GM19099 (cell line): Measurements from ENCODE around the gene CELF4.

Experiments
- POLR2A ChIP-seq: IDR thresholded peaks from 3 replicates; pipeline ENCODE4 v1.6.1; 2011; ENCODE audit warnings: low read depth; ENCODE audit not compliant: insufficient read length; ENCODE audit errors: extremely low read depth

Gene CELF4

DNA sequence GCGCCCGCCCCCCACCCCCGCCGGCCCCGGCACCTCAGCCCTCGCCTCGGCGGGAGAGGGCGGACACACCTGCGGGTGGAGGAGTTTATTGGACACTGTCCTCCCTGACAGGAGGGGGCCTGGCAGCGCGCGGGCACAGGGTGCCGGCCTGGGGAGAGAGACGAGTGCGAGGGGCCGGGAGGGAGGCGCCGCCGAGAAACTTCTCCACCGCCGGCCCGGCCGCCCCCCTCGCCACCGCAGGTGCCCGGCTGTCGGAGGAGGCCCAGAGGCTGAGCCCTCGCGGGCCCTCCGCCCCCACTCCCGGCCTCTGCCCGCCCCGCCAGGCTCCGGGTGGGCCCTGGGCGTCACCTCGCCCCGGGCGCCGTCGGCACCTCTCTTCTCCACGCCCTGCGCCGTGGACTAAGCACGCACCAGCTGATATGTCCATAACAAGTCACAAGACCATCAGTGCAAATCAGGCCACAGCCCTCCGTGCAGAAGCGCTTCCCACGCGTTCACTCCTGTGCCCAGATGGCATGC is 311.3 kb downstream of the CELF4 start:
- no peak for TF ChIP-seq POLR2A

DNA sequence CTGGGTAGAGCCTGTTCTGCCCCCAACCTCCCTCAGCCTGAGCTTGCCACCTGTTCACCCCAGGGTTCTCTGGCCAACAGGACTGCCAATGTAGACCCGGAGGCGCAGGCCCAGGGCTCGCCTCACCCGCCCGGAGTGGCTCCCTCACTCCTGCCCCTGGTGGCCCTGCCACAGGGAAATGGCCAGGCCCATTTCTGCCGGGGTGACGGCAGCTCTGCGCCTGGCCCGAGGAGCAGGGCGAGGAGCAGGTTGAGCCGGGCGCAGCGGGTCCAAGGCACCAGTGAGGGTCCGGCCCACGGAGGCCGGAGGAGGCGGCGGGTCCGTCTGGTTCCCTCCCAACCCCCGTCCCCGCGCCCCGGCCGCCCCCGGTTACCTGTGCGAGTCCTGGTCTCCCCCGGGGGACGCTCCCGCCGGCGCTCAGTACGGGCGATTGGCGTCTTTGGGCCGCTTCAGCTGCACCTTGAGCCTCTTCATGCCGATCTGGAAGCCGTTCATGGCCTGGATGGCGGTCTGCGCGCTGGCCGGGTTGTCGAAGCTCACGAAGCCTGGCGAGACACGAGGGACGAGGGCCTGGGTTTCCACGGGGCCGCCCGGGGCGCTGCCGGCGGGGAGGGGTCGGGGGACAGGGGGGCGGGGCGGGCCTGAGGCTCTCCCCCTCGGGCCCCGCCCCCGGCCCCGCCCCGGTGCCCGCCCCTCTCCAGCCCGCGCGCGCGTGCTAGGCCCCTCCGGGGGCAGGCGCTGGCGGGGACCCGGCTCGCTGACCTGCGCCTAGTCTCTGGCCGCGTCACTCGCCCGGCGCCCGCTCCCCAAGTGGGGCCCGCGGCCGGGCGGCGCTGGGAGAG is 312.0 kb downstream of the CELF4 start:
- no peak for TF ChIP-seq POLR2A

DNA sequence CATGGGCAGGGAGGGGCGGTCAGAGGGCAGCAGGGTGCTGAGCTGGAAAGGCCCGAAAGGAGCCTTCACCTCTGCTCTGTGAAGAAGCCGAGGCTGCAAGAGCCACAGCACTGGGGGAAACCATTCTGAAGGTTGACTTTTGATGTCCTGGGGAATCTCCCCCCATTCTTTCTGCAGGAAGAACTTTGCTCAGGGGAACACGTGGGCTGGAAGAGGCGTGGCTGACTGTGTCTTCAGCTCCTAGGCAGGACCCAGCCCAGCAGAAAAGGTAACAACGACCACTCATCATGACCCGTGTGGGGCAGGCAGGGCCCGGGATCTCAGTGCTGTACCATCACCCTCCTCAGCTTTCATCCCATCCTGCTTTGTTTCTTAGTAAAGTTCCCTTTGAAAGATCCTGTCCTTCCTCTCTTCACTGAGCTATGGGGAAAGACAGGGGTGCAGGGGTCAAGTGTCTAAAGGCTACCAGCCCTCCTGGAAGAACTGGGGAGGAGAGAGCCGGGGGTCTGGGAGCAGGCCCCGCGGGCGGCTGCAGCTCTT is 312.7 kb downstream of the CELF4 start:
- TF ChIP-seq POLR2A: no peak

DNA sequence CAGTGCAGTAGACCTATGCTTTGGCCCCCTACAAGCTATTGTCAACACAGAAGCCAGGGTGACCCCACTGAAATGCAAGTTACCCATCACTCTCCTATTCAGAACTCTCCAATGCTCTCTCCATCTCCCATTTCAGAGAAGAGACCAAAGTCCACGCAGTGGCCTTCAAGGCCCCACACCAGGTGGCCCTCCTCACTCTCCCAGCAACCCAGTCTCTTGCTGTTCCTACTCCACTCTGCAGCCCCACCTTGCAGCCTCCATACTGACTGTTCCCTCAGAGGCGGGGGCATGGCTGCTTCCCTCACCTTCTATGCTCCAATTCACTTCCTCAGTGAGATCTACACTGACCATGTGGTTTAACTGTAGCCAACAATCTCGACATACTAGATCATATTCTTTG is 313.3 kb downstream of the CELF4 start:
- no peak for TF ChIP-seq POLR2A

DNA sequence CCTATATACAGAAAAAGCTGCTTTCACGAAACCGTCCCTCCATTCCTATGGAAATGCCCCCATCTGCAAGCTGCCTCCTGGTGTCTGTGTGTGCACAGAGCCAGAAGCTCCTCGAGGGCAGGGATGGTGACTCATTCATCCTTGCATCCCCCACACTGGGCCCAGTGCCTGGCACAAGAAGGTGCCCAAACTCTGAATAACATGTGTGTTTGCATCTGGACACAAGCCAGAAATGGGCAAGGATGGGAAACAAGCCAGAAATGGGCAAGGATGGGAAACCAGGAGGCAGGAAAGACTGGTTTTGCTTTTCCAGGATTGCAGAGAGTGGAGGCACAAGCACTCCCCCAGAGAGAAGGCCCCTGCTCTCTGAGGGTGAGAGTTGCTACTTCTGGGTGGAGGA is 313.9 kb downstream of the CELF4 start:
- no peak for TF ChIP-seq POLR2A

DNA sequence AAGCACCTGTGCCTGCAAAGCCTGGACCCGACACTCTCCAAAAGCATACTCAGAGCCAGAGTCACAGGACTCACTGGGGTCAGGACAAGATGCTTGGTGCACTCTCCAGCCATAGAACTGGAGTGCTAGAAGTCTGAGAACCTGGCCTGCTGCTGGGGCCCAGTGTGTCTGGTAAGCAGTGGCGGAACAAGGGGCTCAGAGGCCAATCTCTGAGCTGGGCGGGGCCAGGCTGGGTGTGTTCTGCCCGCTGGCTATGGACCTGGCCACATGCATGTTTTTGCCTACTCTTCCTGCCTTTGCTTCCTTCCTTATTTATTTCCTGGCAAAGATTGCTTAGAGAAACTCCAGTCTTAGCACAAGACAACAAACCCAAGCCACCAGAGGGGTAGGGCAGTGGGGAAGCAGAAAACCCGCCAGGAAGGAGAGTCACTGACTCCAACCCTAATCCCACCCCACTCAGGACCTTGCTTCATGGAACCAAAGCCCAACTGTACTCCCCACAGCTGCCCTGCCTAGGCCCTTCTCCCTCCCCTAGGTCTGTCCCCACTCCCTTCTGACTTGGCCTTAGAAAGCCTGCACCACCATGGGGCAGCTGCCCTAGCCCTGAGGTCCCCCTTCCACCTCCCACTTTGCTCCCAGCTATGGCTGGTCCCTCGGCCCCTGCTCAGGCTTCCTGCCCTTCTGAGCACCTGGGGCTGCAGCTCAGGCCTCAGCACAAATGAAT is 315.5 kb downstream of the CELF4 start:
- no peak for TF ChIP-seq POLR2A

DNA sequence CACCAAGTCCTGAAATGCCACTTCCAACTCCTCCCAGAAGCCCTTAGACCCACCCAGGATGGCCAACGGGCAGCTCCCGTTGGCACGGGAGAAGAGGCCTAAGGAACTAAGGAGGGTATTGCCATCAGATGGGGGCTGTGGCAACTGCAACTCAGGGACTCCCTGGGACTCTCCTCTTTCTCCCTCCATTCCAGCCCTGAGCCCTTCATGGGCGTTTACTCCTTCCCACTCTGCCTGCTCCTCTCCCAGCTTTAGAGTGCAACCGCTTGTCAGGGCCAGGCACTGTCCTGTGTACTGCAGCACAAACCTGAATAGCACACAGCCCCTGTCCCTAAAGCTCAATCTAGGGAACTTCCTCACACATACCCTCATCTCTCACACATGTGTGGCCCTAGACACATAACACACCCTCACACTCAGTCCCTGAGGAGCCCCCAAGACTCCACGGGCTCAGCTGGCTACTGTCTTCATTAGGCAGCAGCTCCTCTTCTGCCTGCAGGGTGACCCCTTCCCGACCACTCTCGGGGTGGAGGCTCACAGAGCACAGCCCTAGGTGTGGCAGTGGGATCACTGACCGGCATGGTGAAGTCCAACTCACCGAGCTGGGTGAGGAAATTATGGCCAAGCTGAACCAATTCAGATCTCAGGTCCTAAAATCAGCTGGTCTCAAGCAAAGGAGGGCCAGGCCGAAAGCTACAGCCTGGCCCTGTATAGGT is 316.3 kb downstream of the CELF4 start:
- TF ChIP-seq POLR2A: no peak

DNA sequence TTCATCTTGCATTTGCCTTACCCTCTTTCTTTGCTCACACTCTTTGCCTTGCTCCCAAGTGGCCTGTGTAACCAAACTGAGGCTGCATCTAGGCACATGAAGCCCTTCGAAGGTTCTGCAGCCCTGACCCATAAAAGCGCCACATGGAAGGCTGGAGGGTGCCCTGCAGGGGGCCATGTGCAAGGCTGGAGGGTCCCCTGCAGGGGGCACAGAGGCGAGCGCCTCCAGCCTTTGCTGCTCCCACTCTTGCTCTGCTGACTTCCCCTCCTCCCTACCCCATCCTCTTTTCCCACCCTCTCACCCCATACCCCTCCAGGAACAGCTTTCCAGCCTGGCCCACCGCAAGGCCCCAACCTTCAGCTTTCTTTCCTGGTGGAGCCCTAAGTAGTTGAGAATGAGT is 317.3 kb downstream of the CELF4 start:
- no peak for TF ChIP-seq POLR2A

DNA sequence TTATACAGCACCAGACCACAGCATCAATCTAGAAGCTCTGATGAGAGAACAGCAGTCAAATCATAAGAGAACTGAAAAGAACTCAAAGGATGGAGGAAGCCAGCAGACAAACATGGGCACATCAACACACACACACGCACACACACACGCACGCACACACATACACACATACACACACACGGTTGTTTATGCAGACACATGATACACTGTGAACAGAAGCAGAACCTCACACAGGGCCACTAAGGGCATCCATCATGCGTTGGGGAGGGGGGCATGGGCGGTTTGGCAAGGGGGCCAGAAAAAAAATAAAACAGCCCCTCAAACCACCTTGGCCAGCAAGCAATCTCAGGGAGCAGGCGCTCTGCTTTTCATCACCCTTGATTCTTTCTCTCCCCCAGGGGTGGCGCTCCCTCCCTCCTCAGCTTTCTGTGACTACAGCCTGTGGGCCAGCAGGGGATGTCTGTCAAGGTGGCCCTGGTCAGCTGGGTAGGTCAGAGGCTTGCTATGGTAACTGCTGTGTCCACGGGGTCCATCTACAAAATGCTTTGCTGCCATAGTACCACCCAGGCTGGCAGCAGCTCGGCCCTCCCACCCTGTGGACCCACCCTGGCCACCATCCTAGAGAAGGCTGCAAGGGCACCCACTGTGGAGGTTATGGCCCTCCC is 318.0 kb downstream of the CELF4 start:
- TF ChIP-seq POLR2A: no peak

DNA sequence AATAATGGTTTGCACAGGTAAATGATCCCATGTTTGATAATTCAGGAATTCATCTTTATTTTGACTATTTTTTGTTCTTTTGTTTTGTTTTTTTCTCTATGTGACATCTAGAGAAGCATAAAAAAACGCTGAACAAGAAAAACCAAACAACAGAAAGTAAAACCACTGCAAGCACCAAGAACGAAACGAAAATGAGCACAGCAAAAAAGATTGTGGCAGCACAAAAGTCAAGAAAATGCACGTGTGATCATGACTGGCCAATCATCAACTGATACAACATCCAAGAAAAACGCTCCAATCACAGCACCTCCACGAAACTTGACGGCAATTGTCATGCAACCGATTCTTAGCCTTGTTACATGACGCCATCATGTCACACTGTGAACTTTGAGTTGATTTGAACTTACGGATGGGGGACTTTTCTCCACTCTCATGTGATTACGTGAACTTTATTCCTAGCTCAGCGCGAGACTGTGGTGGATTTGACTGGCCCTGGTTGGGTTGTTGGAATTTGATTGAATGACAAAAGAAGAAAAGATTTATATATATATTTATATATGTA is 318.7 kb downstream of the CELF4 start:
- TF ChIP-seq POLR2A: no peak

DNA sequence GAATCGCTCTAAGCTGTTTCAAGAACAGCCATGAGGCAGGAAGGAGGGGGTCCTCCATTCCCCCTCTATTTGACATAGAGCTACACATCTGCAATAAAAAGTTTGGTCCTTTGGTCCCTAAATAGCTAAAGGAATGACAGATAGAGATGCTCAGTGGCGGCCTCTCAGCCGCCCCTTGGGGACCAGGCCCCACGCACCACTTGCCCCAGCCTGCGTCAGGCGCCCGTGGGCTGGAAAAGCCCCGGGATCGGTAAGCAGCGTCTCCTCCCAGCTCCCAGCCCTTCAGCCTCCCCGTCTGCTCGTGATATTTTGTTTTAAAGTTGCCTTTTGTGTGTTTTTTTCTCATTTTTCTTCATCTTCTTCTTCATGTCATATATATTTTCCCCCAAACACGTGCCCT is 321.0 kb downstream of the CELF4 start:
- no peak for TF ChIP-seq POLR2A

DNA sequence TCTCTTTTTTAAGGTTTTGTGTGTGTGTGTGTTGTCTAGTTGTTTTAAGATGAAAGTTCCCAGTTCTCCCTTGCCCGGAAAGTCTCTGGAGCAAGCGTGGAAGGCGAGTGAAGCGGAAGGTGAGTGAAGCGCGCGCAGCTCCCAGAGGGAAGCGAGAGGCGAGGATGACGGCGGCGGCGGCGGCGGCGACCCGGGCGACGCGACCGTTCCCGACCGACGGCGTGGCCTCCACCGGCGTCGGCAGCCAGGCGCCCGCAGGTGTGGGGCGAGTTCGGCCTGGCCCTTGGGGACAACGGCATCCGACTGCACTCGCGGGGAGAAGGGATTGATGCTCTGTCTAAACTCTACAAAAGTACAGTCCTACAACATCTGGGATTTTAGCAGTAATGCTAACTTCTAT is 321.9 kb downstream of the CELF4 start:
- TF ChIP-seq POLR2A: no peak

DNA sequence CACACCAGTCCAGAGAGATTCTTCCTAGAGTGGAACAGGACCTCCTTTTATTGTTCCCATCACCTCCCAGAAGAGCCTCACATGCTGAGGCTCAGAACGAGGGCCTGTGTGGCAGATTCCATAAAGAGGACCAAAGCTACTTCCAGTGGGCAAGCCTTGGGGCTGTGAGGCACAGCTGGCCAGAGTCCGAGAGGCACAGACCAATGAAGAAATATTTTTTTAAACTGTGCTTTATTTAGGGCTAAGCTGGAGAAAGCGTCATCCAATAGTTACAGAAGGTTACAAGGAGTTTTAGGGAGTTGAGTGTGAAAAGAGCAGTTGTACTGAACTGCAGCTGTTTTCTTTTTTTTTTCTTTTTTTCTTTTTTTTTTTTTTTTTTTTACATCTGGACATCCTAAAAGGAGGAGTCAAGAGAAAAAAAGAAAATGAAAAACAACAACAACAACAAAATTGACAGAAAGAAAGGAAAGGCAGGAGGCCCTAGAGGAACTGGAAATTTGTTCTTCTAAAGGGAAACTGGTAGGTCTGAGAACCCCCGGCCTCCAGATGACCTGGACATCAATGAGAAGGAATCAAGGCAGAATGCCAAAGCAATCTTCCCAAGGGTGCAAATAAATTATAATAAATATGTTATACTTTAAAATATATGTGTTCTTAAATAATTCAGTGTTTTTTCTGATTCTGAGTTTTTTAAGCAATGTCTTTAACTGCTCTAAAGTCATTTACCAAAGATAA is 322.6 kb downstream of the CELF4 start:
- TF ChIP-seq POLR2A: no peak

DNA sequence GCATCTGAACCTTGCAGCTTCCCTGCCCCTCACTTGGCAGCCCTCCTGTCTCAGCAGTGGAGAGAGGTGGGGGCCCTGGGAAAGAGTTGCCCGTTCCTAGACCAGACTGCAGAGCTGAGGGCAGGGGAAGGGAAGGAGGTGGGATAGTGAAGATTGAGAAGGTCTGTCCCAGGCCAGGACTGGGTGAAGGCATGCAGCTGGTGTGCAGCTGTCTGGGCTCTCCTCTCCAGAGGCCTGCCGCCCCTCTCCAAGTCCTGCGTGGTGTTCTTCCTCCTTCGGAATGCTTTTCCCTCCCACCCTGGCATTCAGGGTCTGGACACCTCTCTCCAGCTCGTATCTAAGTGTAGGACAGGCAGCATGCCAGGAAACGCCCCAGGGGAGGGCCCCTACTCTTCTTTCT is 323.5 kb downstream of the CELF4 start:
- TF ChIP-seq POLR2A: no peak
